DMS 273 (cell line): Measurements from ENCODE around the gene PRKCQ.

Source experiments
- DNase-seq: peaks from one replicate; lab custom pipeline; 2025; ENCODE audit not compliant: unreplicated experiment; lab: John Stamatoyannopoulos, UW

PRKCQ gene

DNA sequence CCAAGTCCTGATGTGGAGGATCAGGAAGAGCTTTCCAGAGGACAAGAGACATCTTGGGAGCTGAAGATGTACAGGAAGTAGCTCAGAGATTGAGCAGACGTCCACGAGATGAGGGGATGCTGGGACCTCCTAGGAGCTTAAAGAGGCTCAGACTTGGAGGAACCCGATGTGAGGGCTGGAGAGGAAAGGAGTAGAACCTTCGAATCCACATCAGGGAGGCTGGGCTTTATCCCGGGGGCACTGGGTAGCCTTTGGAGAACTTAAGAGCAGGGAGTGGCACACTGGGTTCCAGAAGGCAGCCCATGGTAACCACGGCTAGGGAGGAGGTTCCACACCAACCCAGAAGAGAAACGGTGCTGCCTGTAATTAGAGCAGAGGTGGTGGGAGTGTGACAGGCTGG, 10.8 kb downstream of the PRKCQ start:
- no peak for DNase-seq

DNA sequence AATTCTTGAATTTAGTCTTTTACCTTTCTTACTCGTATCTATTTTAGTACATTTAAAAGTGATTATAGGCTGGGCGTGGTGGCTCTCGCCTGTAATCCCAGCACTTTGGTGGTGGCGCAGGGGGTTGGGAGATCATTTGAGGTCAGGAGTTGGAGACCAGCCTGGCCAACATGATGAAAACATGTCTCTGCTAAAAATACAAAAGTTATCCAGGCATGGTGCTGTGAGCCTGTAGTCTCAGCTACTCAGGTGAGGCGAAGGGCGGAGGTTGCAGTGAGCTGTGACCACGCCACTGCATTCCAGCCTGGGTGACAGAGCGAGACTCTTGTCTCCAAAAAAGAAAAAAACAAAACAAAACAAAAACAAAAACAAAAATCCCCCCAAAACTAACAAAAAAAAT, 12.2 kb downstream of the PRKCQ start:
- no peak for DNase-seq

DNA sequence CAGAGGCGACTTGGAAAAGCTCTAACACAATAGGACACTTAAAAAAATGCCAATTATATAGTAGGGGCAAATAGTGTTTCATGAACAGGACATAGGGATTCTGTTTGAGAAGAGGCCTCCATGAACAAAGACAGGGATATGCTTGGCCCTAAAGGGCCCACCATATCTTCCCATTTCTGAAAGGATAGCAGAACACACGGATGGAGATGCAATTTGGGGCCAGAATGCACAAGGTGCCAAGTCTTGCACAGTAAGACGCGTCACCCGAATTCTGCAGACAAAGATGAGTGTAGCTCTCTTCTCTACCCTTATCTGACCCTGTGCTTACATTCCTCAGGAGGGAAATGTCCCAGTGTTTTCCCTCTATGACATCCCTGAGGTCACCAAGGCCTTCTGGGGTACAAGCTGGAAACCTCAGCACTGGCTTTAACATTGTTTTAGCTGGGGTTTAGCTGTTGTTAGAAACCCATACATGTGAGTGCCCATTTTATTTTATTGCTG, 12.8 kb downstream of the PRKCQ start:
- no peak for DNase-seq

DNA sequence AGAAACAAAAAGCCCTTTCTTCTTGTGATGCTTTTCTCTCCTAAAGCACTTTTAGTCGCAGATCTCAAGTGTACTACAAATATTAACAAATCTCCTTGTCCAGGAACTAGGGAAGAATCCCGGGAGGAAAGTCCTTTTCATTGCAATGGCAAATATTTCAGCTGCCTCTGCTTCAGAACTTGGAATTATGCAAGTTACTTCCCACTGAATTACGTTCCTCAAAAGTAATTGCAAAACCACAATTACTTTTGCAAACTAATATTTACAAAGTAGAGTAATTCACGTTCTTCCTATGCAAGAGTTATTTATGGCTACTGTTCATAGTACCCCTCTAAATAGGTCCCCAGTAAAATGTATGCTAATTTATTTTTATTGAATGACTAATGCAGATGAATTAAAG, 14.5 kb downstream of the PRKCQ start:
- no peak for DNase-seq

DNA sequence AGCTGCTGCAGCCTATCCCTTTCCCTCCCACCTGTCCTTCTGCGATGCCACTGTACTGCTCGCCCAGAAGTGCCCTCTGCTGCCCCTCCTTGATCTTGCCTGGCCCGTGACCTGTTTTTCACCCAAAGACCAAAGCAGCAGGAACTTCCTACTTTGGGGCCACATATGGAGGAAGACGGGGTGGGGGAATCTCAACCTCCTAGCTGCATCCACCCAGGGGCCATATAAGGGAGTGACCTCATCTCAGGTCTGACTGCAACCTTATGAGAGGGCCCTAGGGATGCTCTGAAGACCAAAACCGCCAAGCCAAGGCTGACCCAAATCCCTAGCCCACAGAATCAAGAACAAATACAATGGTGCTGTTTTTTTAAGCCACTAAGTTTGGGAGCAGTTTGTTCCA, 15.7 kb downstream of the PRKCQ start:
- DNase-seq = no peak

DNA sequence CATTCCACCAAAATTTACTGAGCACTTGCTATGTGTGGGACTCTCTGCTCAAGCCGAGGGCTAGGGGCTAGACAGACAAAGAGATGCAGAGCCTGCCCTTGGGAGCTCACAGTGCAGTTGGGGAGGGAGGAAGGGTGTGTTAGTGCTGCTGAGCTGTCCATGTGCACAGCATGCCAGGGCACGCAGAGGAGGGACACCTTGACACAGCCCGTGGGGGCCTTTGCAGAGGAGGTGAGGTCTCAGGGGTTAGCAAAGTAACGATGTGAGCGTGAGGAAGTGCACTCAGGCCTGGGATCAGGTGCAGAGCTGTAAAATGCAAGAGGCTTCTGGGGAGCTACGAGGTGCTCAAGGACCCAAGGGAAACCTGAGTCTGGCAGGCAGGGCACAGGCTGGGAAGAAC, 16.3 kb downstream of the PRKCQ start:
- no peak for DNase-seq

DNA sequence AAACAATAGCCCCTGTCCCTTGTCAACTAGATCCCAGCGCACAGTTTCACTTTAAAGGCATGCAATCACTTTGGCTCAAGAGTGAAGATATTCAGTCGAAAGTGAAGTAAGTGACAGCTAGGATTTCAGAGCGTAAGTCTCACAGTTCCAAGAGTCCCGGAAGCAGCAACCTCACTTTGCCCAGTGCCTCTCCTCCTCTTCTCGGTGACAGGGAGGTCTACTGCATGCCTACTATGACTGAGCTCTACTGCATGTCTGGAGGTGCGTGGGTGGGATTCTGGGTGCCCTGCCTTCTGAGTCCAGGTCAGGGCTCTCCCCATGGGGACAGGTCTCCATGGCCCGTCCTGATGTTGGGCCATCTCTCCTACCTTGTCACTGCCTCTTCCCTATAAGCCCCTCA, 17.0 kb downstream of the PRKCQ start:
- no peak for DNase-seq

DNA sequence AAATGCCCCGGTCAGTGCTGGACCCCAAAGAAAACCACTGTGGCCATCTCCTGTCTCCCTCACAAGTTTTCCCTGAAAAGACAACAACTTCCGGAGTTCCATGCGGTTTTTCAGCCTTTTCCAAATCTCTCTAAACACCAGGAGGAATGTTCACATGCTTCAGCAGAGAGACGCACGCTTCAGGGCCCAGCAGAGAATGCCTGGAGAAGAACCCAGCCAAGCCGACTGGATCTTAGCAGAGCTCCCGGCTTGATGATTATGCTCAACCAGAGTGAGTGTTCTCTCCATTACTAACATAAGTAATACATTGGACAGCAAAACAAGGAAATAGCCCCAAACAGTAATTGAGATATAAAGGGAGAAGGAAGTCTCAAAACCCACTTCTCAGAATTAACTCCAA, 17.9 kb downstream of the PRKCQ start:
- DNase-seq = no peak

DNA sequence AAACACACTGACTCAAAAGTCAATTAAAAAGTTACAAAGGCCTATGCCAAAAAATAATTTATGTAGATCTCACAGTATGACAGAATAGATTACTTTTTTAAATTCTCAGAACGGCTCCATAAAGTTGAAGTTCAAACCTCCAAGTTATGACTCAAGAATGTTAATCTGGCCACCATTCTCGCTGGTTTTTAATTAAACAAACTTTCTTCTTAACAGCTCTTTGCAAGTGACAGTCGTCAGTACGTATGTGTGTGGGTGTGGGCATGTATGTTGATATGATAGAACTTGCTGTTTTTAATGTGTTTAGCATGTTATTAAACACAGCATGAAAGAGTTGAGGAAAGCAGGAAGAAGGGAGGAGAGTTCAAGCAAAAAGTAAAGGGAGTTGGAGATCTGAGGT, 18.5 kb downstream of the PRKCQ start:
- DNase-seq = no peak

DNA sequence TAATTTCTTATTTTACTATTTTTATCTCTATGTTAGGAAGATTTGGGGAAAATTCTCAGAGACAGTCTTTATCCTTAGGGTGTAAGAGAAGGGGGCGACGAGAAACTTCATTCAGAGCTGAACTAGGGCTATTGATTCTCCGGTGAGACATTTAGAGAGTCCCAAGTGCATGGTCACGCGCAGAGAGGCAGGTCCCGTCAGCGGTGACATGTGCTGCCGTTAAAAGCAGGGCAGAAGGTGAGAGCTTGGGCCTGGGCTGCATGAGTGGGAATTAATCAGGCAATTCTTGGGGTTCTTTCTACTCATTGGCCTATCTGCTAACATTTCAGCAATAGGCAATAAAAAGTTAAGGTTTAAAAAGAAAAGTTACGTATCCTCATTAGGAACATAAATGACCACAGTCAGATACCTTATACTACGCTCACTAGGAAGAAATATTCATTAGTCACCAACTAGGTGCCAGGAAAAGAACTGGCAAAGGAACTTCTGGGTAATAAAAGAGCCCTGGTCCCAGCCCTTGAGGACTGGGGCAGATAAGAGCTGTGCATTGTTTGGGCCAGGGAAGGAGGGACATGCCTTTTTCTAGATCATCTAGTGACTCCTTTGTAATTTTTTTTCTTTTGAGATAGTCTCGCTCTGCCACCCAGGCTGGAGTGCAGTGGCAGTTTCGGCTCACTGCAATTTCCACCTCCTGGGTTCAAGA, 21.2 kb downstream of the PRKCQ start:
- DNase-seq = no peak

DNA sequence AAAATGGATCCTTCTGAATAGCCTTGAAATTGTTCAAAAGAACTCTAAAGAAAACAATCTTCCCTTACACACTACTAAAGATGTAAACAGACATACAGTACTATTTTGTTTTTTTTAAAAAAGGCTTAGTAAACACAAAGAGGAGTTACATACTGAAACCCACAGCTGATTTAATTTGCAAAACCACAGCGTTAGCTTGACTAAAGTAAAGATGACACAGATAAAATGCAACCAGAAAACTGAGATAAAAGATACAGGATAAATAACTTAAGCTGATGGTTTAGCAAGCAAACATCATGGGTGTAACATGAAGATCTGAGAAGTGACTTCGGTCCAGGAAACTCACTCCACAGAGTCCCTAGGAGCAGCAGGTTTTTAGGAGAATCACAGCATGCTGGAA, 21.8 kb downstream of the PRKCQ start:
- no peak for DNase-seq

DNA sequence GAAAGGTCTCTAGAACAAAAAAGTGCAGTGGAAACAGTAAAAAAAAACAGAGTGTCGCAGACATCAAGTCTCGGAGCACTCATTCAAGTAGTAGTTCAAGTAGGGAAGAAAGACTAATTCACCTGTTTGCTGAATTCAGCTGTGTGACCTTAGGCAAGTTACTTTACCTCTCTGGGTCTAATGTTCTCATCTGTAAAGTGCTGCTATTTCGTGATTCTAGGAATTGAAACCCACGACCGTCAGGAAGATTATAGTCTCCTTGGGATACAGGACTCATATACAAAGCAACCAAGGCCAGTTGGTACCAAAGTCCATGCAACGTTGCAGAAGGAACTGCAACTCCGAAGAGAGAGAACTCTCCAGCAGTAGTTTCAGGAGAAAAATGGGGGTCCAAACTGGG, 26.1 kb downstream of the PRKCQ start:
- DNase-seq = no peak

DNA sequence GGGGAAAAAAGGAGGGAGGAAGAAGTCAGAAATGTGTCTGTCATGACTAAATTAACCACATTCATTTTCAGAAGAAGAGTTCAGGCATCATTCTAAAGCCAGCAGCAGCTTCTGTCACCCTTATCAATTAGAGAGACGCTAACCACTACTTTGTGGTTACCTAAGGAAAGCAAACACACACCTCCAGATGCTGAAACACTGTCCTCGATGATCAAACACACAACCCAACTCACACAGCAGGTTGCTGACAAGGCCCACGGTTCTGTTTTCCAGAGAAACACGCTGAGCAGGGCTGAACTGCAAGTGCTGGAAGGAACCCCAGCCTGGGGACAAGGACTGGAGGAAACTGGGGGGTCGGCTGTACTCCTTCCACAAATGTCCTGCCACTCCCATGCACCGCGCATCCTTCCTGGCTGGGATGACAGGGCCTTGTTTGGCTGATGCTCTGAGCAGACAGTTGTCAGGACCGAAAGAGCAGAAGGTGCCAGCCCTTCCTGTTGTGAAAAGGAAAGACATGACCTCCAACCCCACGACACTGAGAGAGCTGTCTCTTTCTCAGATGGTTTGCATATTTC, 36.6 kb downstream of the PRKCQ start:
- DNase-seq = no peak

DNA sequence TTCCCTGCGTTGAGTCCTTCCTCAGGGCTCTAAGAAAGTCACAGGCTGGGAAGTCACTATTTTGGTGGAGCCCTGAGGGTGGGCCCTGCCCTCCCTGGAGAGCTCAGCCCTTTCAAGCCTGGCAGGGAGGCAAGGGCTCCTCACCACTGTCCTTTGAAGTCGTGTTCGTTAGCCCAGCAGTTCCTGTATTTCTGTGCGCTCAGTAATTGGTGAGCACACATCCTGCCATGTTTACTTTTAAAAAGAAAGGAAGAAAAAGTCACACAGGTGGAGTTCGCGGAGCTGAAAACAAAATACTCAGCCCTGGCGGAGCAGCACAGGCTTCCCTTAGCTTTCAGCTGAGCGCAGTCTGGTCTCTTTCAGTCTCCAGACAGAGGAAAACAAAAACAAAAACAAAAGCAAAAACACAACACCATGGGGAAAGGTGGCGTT, 37.1 kb downstream of the PRKCQ start:
- no peak for DNase-seq

DNA sequence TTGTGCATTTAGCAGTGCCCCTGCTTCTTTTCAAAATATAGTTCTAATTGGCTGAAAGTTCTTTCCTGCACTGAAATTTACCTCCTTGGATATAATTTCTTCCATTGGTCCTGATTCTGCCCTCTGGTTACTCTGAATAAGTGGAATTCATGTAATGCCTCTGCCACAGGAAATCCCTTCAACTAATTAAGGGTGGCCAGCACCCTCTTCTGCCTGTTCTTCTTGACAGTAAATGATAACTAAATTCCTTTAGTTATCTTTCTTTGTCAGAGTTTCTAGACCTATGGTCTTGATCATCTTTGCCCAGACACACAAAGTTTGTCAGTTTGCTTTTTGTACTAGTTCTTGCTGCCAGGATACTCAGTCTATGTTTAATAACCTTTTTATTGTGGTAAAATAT, 40.2 kb downstream of the PRKCQ start:
- no peak for DNase-seq

DNA sequence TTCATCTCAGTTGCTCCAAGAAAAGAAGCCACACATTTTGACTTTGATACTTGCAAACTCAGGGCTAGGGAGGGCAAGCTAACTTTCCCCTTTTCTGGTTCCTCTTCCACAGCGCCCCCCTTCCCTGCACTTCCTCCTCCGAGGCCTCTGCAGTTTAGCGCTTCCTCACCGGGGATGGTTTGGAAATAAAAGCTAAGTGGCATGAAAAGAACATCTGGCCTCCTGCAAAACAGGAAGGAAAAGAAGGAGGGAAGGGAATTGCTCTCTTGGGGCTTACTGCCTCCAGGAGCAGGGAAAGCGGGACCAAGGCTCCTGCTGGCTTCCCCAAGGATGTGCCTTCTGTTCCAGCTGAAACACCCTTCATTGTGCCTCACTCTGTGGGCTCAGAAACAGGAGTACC, 42.3 kb downstream of the PRKCQ start:
- no peak for DNase-seq

DNA sequence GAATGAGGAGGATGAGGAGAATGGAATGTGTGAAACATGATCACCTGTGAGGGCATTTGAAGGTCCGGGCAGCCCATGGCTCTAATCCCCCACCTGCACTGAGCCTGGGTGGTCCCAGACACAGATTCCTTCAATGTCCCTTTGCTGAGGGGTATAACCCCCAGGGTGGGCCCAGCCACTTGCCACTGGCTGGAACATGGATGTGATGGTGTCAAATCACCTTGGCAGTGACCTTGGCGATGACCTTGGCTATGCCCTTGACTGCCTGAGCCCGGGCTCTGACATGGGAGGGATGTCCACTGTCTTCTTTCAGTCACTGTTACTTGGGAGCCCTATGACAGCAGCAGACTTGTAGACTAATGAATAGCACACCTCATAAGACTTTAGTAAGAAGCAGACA, 44.0 kb downstream of the PRKCQ start:
- DNase-seq = no peak

DNA sequence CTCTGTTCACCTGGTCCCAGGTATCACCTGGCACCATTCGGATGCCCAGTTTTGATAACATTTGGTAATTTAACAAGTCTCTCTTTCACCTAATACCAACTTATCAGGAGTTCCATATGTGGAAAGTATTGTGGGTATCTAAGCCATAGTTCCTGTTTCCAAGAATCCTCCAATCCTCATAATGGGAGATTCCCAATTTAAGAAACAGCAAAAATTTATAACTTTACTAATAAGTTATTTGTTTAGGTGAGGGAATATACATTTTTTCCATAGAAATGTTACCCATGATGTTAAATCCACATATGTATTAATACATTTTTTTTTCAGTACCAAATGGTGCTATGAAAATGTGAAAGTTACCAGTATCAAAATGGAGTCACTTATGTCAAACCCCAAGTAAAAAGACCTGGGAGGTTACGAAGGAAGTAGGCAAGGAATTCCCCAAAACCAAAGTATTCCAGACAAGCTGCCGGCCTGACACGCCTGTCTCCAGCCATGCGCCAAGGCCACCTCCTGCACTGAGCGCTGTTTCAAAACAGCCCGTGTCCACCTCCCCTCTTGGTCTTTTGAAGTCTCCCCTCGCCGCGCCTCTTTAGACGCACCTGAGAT, 44.8 kb downstream of the PRKCQ start:
- no peak for DNase-seq

DNA sequence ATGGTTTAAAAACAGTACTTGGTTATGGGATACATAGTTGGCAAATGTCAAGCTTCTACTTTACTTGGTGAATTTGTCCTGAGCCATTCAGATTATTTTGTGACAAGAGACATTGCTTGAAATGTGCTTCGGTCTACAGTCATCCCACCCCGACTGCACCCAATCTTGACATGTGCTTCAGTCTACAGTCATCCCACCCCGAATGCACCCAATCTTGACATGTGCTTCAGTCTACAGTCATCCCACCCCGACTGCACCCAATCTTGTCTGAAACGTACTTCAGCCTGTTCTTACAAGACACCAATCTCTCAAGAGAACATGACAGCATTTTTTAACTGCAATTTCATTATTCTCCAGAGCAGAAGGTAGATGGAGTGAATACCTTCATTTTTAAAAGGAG, 47.8 kb downstream of the PRKCQ start:
- no peak for DNase-seq

DNA sequence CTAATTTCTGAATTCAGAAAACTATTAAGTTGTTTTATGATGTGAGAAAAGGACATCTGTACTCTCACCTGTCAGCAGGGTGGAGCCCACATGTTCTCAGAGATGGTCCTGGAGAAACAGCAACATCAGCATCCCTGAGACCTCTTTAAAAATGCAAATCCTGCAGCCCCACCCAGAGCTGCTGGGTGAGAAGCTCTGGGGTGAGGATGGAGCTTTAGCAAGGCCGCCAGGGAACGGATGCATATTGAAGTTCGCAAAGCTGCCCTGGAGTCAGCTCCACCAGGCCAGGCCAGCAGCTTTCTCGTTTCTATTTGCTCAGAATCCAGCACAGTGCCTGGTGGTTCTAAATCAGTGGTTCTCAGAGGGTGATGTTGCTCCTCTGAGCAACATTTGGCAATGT, 49.1 kb downstream of the PRKCQ start:
- DNase-seq = no peak

DNA sequence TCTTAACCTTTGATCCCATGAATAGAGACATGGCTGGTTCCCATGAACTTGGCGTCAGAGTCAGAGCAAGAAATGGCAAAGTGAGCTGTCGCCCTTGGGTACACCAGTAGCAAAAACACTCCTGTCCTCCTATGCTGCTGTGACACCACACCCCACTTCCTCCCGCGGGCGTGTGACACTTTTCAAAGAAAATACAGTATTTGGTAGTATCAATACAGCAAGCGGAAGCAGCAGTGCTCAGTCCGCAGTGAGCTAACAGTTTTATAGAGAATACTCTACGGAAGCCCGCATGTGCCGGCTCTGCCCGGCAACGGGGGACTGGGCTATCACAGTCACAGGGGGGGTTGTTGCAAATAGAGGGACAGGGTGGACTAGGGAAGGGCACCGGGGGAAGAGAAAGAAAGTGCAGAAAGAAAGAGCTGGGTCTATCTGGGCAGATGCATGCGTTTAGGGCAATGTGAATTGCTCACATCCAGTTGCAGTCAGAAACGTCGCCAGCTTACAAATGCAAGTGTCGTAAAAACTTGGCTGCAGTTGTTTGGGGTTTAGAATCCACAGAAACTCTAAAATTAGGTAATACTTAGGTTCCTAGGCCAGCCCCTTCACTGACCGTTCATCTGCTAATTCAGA, 49.8 kb downstream of the PRKCQ start:
- DNase-seq = no peak
